ENCODE measurements around the gene BRPF1.
A peak's percentile ranks its signal among the peaks of the same experiment; 100 is the strongest.

The BRPF1 gene

DNA sequence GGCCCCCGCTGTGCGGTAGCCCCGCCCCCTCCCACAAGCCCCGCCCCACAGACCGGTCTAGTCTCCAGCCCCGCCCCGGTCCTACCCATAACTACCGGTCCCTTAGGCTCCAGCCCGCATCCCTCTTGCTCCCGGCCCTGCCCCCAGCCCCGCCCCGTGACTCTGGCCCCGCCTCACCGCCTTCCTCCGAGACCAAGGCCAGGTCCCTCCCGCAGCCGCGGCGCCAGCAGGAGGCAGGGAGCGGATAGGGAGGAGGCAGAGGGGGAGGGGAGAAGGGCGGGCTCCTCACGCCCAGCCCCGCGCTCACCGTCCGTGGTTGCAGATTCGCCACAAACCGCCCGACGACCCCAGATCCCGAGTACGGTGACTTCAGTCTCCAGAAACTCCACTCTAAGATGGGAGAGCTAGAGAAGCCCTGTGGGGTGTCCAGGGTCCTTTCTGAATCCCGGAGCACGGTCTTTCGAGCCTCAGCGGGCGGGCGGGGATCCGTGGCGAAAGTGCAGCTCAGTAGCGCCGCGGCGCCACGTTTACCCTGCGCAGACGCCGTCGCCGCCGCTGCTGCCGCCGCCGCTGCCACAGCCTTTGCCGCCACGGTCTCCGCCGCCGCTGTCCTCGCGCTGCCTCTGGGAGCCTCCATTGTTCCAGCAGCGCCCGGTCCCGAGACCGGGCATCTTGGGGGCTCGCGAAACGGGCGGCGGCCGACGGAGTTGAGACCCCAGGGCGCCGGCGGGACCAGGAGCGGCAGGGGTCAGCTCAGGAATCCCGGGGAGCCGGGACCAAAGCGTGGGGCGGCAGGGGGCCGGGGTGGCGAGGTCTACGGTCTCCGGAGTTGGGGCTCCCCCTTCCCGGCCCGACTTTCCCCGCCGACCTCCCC lies at the start of gene BRPF1:
BRPF1 (plus strand) TSS at position 530 of the 874 bp plus-strand sequence. CDS start 2,406 bp downstream, outside the sequence.
- DNase-seq (ENCODE audit: low spot score) = peak; percentile 99

GRCh38 chr3:9682096-9682495 lies 49.4 kb upstream of the BRPF1 start:
- no peak for DNase-seq (ENCODE audit: low spot score)

GRCh38 chr3:9683426-9683825 lies 48.1 kb upstream of the BRPF1 start:
- DNase-seq (ENCODE audit: low spot score) = no peak

- DNase-seq (ENCODE audit: low spot score) = no peak
These were observed 46.1 kb upstream of the BRPF1 start for GRCh38 chr3:9685216-9686049.

DNA sequence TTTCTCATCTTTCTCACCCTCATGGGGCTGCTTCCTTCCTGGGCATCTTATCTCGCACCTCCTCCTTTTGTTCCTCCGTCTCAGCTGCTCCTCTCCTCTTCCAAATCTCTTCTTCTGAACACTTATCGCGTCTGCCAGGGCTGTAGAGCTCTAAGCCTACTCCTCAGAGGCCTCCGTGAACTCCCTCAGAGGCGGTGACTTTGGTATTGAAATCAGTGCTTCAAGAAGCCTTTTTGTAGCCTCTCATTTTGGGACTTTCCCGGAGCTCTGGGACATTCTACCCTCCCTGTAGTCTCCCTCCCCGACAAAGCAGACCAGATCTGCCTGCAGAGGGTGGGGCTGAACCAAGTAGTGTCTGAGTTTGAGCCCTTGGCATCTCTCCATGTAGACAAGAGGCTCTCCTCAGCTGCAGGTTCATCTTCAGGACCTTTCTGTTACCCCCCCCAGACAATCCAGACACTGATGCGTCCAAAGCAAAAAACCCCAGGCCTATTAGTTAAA lies 45.4 kb upstream of the BRPF1 start:
- DNase-seq (ENCODE audit: low spot score) = no peak

- no peak for DNase-seq (ENCODE audit: low spot score)
These were observed 44.8 kb upstream of the BRPF1 start for GRCh38 chr3:9686703-9687102.

DNA sequence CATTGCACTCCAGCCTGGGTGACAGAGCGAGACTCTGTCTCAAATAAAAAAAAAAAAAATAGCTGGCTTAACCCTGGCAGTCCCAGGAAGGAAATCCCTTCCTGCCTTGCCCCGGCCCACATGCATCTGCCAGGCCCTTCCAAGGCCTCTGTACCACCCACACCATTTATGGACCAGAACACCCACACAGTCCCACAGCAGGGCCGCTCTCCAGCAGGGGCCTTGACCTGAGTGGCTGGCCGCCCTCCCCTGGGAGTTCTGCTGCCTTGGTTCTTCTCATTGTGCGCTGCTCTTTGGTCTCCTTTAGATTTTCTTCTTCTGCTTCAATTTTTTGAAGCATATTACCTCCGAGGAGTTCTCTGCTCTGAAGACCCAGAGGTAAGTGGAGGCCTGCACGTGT lies 44.0 kb upstream of the BRPF1 start:
- no peak for DNase-seq (ENCODE audit: low spot score)

- DNase-seq (ENCODE audit: low spot score) = no peak
These were observed 42.6 kb upstream of the BRPF1 start for GRCh38 chr3:9688961-9689360.

GRCh38 chr3:9689757-9690156 lies 41.8 kb upstream of the BRPF1 start:
- no peak for DNase-seq (ENCODE audit: low spot score)

DNA sequence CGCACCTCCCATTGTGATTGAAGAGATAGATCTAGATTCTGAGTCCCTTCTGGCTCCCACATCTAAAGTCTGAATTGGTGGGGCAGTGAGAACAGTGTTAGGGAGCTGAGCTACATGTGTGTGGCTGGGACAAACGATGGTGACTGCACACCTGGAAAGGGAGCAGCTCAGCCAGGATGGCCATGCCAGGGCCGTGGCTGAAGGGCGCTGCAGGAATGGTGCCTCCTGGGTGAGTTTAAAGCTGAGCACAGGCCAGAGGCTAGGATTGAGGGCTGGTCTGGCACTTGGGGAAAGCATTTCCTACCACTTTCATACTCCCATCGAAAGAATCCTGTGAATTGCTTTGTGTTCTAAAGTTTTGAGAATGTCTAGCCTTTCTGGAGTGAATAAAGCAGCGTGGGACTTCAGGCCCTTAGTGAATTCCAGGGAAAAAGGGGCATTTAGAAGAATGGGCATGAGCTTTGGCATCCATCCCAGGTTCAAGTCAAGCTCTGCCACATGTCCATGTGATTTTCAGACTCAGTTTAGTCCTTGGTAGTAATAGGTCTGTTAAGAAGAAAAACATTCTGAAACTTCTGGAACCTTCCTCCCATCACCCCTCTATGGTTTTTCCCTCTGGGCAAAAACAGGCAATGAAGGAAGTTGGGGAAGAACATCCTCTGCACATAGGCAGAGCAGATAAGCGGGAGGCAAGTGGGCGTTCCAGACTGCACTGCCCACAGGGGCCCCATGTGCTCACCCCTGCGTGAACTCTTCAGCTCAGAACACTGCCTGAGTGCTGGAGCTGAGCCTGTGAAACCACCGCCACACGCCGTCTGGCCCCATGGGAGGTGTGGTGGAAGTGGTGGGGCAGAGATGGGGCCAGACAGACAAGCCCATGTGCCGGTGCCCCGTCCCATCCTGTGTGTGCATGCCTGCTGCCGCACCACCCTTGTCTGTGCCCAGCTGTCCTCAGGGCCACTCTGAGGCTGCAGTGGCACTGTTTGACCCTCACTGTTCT lies 40.8 kb upstream of the BRPF1 start:
- DNase-seq (ENCODE audit: low spot score) = no peak

DNA sequence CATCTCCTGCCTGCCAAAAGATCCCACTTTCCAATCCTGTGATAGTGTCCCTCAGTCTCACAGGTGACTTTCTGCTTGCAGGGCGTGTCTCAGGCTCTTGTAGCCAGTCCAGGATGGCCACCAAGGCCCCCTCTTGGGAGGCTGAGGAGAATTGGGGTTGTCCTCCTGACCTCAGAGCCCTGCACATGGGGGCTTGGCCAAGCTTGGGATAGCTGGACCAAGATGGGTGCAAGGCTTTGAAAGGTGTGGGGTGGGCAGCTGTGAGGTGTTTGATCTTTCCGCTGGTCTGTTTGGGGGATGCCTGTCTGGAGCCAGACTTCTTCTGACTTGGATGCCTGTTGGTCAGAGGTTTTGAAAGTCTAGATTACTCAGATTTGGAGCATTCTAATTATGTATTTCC lies 39.9 kb upstream of the BRPF1 start:
- DNase-seq (ENCODE audit: low spot score) = no peak

- no peak for DNase-seq (ENCODE audit: low spot score)
These were observed 39.1 kb upstream of the BRPF1 start for GRCh38 chr3:9692416-9692815.

GRCh38 chr3:9695345-9695744 lies 36.2 kb upstream of the BRPF1 start:
- DNase-seq (ENCODE audit: low spot score) = no peak

DNA sequence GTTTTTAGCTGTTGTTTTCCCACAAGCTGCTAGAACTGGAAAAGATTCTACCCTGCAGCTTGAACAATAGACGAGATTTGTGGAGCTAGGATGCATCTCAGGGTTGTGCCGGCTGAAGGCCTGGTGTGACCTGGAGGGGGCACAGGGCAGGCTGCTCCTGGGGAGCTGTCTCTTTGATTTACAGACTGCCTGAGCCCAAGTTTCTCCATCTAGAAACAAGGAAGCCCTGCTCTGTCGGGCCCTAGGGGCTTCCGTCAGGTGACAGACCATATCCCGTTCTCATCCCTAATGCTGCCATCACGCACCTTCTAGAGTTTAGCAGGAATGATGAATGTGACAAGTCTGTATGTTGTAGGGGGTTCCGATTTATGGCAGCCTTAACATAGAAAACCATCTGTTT lies 35.8 kb upstream of the BRPF1 start:
- DNase-seq (ENCODE audit: low spot score) = no peak

GRCh38 chr3:9696480-9697220 lies 34.9 kb upstream of the BRPF1 start:
- DNase-seq (ENCODE audit: low spot score) = no peak

DNA sequence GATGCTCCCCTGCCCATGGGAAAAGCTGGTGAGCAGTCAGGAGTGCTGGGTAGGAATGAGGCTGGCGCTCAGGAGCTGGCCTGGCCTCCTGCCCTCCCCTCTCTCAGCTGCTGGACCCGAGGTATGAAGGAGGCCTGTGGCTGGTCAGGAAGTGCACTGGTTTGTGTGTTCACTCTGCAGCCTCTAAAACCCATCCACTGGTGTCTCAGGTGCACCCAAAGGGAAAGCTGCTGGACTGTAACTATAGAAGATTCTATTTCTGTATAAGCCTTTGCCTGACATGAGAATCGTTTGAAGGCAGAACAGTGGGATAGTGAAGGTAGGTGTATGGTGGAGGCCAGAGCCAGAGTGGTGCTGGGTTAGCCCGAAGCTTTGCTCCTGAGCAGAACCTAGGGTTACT lies 33.6 kb upstream of the BRPF1 start:
- DNase-seq (ENCODE audit: low spot score) = no peak

GRCh38 chr3:9698293-9698692 lies 33.2 kb upstream of the BRPF1 start:
- DNase-seq (ENCODE audit: low spot score) = no peak

DNA sequence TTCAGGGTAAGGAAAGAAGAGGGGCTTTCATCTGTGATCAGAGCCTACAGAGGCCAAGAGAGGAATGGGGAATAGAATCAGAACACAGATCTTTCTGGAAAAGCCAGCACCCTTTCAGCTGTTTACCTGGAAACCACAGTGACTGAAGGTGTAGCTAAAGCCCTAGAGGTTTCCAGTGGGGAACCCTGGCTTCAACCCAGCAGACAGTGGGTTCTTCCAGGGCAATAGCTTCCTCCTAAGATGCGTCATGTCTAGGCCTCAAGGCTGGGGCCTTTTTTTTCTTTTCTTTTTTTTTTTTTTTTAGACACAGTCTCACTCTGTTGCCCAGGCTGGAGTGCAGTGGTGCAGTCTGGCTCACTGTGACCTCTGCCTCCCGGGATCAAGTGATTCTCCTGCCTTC lies 31.0 kb upstream of the BRPF1 start:
- no peak for DNase-seq (ENCODE audit: low spot score)

DNA sequence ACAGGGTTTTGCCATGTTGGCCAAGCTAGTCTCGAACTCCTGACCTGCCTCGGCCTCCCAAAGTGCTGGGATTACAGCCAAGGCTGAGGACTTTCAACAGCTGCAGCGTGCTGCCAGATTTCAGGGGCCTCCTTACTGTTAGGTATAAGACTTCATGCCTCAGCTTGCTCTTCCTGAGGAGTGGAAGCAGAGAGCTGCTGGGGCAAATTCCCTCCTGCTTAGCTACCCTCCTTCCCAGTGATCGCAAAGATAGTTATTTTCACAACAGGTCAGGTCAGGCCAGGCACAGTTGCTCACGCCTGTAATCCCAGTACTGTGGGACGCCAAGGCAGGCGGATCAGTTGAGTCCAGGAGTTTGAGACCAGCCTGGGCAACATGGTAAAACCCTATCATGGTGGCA lies 30.5 kb upstream of the BRPF1 start:
- DNase-seq (ENCODE audit: low spot score) = no peak

GRCh38 chr3:9701711-9702110 lies 29.8 kb upstream of the BRPF1 start:
- no peak for DNase-seq (ENCODE audit: low spot score)

DNA sequence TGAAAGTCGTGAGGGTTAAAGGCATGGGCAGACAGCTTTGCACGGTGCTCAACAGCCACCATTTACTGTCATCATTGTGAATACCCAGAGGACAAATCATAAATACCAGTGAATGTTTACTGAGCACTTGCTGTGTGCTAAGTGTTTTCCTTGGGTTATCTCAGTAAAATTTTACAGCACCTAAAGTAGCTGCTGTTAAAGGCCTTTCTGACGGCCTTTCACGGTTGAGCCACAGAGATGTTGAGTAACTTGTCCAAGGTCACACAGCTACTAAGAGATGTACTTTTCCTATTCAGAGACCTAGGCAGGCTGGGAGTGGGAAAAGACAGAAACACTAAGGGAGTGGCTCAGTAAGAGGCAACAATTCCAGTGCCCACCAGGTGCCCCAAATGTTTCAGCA lies 28.3 kb upstream of the BRPF1 start:
- DNase-seq (ENCODE audit: low spot score) = no peak
